Spleen (tissue), 7 donors: ENCODE results near the gene KIF1A.

Experiments used
- CTCF ChIP-seq, 11 experiments: fragments of 200-600 bp in 7 of 11; fragments of 450-650 bp in 4 of 11; sonication (generic) in 4 of 11; IDR thresholded peaks in 8 of 11; conservative IDR thresholded peaks in 3 of 11; 1 replicate in 7 of 11; 2 replicates in 4 of 11; pipeline versions ENCODE4 v1.4.0 to v1.8.0; 2016 to 2021; ENCODE audit warnings: antibody characterized with exemption in 11 of 11, inconsistent platforms in 4 of 11, mild to moderate bottlenecking in 1 of 11
- POLR2A ChIP-seq, 3 donors: fragments of 450-650 bp; IDR thresholded peaks; one replicate each; pipeline ENCODE4 v1.5.1; 2017; ENCODE audit warnings: antibody characterized with exemption in 3 of 3, mild to moderate bottlenecking in 1 of 3
- POLR2AphosphoS5 ChIP-seq, 3 donors: sonication (generic); formaldehyde crosslinking; IDR thresholded peaks; one replicate each; pipeline ENCODE4 v1.5.1; 2017; ENCODE audit warnings: antibody characterized with exemption in 3 of 3
- donor health status: DM: no; HTN: no; CAD: no; lungs with moderate emphysema.
- donor health status: DM: no; HTN: no; CAD: no.
- donor health status: DM: no; HTN: no; CAD: no.

- no peak for TF ChIP-seq CTCF (IDR thresholded peaks at IDR 0.05 in 8 of 11, conservative IDR thresholded peaks at IDR 0.05 in 3 of 11)
- TF ChIP-seq POLR2A (IDR thresholded peaks at IDR 0.05): no peak
- no peak for TF ChIP-seq POLR2AphosphoS5 (IDR thresholded peaks at IDR 0.05)
Measured at GRCh38 chr2:240701736-240702639, 118.0 kb downstream of the KIF1A start.
